Measurements from ENCODE around the gene PHLDB2. TPM values are rescaled to one million over a fixed set of nuclear protein-coding genes. Genes with fewer than 3 reads are reported as not detected.
A peak's percentile ranks its signal among the peaks of the same experiment; 100 is the strongest.

The PHLDB2 gene
- total RNA-seq, 1 donor from 2014 or later: 13.6 TPM

DNA sequence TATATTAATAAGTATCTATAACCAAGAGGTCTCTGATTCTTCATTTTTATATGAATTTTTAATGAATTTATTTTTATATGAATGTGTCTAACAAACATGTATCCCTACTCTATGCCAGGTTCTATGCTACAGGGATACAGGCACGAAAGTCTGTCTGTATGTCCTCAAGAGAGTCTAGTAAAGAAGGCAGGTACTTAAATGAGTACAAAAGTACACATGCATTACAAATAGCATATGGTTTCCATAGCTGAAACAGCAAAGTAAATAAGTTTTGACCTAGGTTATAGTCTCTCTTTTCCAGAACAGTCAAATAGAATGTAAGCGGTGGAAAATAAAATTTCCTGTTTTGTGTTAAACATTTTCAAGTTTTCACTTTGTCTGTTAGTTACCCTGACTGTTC is 106.4 kb downstream of the PHLDB2 start:
- no peak for DNase-seq

DNA sequence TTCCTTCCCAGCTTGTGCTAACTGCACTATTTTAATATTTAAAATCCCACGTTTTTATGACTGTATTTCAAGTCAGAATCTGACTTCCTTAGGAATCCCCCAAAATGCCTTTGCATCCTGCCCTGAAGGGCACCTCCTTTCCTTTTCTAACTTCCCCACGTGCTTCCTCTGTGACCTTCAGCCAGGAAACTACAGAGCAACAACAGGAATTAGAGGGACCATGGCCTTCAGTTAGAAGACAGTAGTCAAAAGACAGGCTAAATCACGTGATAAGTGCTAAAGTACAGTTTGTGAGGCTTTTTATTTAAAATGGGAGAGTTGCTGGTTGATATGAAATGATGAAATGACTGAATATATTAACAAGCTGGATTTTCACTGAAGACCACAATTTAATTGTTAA is 108.0 kb downstream of the PHLDB2 start:
- DNase-seq: no peak

DNA sequence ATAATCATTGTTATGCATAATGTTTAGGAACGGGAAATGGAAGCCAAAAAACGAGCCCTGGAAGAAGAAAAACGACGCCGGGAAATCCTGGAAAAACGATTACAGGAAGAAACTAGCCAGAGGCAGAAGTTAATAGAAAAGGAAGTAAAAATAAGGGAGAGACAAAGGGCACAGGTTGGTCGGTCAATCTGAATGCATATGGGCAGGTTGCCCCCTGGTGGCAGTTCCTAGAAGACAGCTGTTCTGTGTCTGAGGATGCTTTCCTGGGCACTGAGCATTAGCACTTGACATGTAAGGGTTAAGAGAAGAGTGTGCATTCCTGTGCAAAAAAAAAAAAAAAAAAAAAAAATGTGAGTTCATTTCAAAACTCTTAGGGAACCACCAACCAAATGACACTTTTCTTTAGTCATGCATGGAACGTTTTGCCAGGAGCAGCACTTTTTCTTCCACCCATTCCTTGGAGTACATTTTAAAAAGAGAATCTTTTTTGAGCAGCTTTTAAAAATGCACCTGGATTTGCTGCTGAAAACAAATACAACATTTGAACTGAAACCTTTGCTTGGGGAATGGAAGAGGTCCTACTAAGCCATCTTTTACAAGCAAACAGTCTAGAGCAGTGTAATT is 108.7 kb downstream of the PHLDB2 start:
- DNase-seq: peak; percentile 52

DNA sequence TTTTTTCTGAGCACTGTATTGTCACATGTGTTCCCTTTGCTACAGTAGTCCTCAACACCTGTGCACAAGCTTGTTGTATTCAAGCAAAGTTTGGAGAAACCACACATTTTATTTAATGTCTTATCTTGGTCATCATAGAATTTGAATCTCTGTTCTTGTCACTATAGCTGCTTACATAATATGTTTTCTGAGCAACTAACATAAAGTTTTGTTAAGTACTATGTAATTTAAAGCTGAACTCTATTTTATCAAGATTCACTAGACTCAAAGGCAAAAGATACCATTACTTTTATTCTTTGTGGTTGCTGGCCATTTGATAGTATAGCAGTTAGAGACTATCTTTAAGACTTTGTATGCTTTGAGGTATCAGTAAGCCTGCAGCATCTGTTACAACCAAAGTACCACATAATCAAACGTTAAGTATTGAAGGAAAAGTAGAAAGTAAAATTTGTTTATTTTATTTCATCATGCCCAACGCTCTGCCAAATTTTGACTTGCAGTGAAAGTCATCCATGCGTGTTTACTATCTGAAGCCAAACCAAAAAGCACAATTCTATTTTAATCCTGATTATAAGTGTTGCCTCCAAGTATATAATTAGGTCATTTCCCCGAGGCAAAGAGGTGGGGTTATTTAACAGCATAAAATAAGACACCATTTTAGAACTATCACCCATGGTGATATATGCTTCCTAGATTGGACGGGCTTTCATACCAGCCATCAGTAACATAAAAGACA is 109.4 kb downstream of the PHLDB2 start:
- DNase-seq: no peak

DNA sequence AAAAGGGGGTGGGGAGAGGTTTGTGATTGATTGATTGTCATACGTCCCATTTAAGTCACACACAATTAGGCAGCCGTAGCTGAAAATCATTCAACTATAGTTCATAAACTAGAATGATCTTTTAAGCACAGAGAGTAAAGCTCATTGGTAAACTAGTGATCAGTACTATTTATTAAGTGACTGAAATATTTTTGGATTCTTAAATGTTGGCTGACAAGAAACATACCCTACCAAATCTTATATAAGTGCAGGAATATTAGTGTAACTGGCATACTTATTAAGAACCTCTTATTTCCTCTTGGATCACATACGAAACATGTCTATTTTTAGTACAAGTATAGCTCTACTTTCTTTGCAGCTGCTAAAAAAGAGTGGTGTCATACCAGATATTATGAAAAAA is 111.3 kb downstream of the PHLDB2 start:
- DNase-seq: no peak

DNA sequence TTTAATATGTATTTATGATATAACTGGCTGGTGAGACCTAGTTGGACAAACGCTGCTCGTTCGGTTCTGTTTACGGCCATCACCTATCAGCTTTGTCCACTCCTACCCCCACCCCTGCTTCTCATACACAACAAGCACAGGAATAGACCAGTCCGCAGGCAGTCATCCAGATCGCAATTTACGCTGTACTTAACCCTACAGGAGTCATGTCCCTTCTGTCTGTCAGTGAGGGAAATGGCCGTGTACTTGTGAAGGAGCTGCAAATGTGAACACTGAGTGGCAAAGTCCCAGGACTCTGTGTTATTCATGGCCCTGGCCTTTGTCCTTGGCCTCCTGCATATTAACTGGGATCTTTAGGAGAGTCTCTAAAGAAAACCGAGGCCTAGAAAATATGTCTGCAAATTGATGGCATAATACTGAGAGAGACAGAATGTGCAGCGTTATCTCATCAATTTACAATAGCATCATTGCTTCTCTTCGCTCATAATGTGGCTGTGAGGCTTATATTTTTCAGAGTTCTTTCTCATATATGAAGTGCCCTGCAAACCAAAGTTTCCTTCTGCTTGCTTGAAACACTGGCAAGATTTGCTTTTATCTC is 112.6 kb downstream of the PHLDB2 start:
- DNase-seq: no peak

DNA sequence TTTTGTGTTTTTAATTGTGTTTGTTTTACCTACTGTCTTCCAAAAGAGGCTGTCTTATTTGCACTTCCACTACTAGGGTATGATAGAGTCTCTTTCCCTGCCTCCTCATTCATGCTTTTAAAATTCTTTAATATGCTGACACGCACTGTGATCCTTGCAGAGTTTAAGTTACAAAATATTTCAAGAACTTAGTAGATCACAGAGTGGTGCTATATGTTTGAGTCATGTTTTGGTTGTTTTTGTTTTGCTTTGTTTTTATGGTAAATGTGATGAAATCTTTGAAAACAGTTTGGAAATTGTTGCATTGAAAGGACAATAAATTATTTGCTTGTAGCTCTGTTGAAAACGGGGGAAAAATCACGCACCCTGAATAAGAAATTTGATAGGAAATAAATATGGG is 113.8 kb downstream of the PHLDB2 start:
- no peak for DNase-seq

DNA sequence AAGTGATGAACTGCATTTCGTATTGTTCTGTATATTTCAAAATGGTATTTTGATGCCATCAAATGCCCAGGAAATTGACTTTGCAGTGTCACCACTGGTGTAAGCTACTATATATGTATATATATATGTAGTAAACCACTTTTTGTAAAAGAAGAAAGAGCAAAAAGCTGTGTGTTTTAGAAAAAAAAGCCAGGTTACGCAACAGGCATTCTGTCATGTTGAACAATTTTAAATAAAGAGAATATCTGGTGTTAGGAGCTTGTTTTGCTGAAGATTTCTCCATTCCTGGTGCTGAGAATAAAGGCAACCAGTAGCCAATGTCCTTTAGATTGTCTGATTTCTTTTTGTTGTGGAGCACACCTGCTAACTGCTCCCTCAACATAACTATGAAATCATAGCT is 116.1 kb downstream of the PHLDB2 start:
- DNase-seq: no peak

DNA sequence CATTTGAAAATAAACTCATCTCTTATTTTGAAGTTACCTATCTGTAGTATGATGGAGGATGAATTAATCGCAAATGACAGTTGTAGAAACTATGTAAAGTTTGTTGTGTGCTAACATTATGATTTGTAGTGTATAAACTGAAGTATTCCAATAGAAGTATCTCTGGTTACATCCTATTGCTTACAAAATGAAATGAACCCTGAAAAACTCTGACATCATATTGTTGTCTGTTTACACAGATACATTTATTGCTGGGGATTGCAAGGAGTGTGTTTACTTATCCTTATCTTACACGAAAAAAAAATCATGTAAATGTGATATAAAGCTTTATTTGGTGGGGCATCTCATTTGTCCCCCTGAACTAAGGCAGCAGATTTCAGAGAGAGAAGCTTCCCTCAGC is 117.2 kb downstream of the PHLDB2 start:
- DNase-seq: no peak

DNA sequence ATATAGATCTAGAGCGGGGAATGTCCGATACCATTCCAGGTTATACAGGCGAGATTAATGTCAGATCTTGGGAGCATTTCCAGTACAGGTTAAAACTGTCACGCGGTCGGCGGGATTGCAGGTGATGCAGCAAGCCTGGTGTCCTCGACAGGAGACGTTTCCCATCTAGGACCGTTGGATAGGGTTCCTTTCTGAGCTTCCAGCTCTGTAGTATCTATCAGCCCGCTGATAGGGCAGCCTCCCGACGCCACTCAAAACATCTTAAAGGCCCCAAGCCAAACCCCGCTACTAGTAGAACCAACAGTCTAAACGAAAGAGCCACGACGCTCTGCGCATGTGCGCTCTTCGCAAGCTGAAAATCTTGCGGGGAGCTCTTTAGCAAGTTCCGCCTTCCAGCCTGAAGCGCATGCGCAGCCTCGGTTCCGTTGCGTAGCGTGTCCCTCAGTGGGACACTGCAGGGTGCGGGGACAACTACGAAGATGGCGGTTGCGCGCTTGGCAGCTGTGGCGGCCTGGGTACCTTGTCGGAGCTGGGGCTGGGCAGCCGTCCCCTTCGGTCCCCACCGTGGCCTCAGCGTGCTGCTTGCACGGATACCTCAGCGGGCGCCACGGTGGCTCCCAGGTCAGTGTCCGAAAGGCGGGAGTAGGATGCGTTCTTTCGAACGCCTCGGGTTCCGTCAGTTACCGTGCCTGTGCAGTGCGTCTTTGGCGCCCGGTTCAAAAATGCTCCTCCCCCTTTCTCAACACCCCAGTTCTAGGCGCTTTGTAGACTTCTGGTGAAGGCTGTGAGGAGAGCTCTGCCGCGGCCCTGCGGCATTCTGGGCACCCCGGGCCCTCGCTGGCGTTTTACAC is 119.7 kb downstream of the PHLDB2 start, which contains the start of gene ABHD10:
TSS of gene ABHD10 (plus strand) at position 444 of the 851 bp plus-strand sequence. CDS start at position 480, 36 bp downstream.
- DNase-seq: peak; percentile 90

DNA sequence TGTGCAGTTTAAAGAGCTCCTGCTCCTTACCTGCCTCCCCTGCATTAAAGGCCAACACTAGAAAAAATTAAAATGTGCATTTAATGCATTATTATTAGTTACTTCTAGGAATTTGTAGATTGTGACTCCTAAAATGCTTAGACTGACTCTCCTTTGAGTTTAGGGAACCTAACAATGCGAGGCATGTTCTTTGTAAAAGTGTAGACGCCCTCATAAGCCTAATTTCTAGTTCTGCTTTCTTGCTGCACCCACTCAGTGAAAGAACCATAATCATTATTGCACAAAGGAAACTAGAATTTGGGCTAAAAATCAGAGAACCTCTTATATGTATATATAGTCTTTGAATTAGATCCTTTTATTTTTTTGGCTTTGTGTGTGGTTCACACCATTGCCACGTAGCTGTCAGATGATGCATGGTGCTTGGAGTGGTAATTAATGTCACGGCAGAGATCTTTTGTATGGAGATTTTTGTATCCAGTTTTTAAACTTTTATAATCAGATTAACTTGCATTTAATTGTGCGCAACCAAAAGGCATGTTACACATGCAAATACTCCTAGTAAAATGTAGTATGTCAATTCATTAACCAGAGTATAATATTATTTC is 120.5 kb downstream of the PHLDB2 start:
- no peak for DNase-seq

DNA sequence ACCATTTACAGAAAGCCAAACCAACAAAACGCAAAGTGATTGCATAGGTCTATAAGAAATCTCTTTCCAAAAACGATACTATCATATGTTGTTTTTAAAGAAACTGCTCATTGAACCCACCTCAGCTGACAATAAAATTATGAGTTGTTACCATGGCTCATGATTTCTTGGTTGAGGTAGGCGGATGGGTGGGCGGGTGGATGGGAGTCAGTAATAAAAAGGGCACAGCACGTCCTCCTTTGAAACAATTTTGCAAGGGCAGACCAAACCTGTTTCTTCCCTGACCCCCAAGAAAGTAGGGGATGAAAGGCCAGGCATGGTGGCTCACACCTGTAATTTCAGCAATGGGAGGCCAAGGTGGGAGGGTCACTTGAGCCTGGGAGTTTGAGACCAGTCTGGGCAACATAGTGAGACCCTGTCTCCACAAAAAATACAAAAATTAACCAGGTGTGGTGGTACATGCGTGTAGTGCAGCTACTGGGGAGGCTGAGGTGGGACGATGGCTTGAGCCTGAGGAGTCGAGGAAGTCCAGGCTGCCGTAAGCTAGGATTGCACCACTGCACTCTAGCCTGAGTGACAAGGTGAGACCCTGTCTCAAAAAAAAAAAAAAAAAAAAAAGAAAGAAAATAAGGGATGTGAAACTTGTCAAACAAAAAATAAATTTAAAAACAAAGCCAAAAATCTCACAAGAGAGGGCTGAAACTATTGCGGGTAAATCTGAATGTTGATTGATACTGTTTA is 121.8 kb downstream of the PHLDB2 start:
- DNase-seq: no peak

DNA sequence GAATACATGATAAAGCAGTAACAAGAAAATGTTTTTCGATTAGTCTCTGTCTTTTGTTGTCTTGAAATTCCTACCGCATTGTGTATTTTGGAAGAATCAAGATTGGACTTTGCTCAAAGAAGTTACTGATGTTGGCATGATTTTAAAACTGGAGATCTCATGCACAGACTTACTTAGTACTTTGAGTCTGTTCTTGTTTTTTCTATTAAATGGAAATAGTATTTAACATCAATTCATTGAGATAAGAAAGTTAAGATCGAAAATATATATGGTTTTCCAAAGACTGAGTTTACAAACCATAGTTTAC is 122.3 kb downstream of the PHLDB2 start:
- DNase-seq: no peak

DNA sequence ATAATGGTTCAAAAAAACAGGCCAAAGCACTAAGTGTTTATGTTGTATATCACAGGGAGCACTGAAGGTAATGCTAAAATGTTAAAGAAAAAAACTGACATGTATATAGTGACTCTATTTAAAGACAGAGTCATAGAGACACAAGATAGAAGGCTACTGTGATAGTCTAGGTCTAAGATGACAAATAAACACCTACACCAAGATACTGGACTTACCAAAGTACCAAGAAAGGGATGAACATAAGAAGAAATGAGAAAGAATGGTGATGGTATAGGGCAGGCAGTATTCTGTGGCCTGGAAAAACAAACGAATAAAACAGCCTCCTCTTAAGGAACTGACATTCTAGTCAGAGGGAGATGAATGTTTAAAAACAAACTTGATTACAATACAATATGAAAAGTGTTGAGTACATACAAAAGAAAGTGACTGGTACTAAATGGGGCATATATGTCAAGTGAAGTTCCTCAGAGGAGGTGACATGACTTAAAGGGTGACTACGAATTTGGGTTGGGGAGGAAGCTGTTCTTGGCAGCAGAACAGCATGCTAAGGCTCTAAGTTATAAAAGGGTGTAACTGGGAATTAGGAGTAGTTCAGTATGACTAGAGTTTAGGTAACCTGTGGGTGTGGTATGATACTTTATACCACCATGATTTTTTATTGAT is 125.7 kb downstream of the PHLDB2 start:
- DNase-seq: no peak

DNA sequence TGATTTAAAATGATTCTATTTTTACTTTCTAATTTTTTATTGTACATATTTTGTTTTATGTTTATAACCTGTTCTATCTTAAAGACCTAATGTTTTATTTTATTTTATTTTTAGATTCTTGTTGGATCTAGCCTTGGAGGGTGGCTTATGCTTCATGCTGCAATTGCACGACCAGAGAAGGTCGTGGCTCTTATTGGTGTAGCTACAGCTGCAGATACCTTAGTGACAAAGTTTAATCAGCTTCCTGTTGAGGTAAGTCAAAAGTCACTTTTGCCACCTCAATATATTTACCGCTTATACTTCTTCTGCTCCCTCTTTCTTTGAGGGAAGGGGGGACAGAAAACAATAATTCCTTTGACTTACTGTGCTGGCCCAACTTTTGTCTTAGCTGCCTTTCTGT is 127.7 kb downstream of the PHLDB2 start:
- no peak for DNase-seq

DNA sequence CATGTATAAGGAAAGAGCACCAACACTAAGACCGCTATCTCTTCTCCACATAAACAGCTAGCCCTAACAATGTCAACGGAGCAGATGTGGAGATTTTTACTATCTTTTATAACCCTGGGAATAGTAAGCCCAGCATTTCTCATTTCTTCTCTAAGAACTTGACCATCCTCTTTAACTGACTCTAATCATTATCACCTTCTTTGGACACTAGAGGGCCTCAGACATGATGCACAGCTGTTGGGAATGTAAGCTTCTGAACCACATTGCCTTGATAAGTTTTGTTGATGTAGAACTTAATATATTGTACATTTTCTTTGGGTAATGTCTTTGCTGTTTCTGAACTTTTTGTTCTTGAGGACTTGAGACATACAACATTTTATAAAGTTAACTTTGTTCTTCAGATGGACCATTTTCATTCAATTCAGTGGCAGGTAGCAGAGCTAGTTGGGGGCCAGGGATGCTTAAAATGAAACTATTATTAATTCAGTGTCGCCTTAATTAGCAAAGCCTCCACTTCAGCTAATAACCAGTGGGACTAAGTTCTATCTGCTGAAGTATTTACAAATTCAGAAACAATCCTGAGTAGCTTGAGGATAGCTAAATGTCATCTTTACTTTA is 130.1 kb downstream of the PHLDB2 start:
- no peak for DNase-seq

DNA sequence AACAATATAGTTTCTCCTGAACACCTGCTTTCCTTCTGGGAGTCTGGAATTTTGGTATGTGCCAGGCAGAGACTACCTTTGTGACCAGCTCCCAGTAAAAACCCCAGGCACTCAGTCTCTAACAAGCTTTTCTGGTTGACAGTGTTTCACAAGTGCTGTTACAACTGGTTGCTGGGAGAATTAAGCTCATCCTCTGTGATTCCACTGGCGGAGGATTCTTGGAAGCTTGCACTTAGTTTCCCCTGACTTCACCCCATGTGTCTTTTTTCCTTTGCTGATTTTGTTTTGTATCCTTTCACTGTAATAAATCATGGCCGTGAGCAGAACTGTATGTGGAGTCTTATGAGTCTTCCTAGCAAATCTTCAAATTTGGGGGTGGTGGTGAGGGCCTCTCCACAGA is 134.0 kb downstream of the PHLDB2 start:
- DNase-seq: no peak

DNA sequence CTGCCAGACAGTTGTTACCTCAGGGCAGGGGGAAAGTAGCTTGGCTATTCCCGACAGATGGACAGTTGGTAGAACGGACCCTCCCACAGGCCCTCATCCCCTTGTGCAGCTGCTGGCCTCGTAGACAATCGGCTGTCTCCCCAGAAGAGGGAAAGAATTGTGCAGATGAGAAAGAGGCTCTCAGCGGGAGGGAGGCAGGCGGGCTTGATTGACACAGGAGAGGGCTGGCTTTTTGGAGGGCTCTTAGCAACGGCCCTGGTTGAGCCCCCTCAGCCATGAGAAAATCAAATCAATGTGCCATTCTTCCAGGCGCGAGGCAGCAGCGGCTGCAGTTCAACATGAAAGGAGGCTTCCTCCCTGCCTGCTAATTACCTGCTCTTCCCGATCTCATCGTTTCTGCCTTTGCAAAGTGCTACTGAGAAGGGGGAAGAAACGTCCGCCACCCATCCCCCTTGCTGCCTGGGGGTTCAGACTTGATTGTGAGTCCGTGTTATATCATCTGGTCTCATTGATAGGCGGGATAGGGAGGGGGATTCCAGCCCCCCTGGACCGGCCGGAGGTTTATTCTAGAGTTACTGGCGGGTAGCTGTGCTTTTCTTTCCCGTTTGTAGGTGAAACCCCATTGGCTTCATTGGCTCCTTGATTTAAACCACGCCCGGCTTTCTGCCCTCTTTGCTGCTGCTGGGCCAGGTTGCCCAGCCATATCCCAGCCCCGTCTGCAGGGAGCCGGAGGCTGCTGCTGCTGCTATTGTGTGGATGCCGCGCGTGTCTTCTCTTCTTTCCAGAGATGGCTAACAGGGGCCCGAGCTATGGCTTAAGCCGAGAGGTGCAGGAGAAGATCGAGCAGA is 139.8 kb downstream of the PHLDB2 start, which contains the start of gene TAGLN3:
TSS of gene TAGLN3 (plus strand) at position 287 of the 848 bp plus-strand sequence. CDS start at position 788, 501 bp downstream.
- DNase-seq: peak; percentile 58

DNA sequence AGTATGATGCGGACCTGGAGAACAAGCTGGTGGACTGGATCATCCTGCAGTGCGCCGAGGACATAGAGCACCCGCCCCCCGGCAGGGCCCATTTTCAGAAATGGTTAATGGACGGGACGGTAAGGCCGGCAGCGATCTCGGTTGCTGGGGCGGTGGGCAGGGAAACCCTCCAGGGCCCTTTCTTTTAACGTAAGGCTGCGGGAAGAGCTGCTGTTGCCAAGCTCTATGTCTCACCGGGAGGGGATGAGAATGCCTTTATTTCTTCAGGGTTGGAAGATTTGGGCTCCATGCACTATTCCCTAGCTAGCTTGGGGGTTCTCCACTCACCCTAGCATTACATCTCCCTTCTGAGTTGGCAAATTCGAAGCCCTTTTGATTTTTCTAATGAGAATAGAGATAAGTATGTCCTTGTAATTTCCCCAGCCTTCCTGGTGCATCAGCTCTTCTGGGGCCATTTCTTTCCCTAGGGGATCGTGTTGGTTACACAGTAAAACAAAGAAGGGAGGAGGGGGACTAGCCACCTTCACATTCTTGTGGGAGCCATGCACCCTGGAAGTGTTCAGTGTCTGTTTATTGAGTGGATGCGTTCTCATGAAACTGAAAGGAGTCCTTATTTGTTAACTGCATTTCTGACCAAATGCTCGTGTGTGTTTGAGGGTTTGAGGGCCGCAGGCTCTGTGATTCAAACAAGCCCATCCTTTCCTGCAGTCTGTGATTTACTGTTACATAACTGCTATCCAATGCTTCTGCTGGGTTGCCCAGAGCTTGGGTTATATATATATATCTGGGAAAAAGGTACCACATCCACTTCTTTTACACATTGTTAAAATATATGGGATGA is 140.6 kb downstream of the PHLDB2 start:
- no peak for DNase-seq

Data from occipital lobe (tissue), 2 donors.